ENCODE measurements around the gene RHEB. TPM values are rescaled to one million over a fixed set of nuclear protein-coding genes. Genes with fewer than 3 reads are reported as not detected.

The RHEB gene
- total and polyA plus RNA-seq, 2 of the 4 experiments (the other 2 are of a cell fraction) = 19.7 to 67.2 TPM

GRCh38 chr7:151524845-151525244, 5.2 kb upstream of the RHEB start:
- Histone ChIP-seq H3K23ac (ENCODE audit: low read depth, low read length) (no peak overlapping the region), H3K4me1 (ENCODE audit: control insufficient read depth, insufficient read depth, low read length) (no peaks in the 10 kb centered on the region; the same call in 1 of the 2 replicates), H3K56ac (ENCODE audit: extremely low read depth, insufficient read depth, low read length) (no peak overlapping the region), H3K9me3 (ENCODE audit: control insufficient read depth, insufficient read depth, low read length) (peaks cover 1% of the 10 kb centered on the region), H3K27me3 (ENCODE audit: control insufficient read depth, insufficient read depth, low read length) (no peaks in the 10 kb centered on the region), H2AFZ (replicated peaks; ENCODE audit: low read length, poor library complexity) (no peak overlapping the region), H4K5ac (ENCODE audit: low read depth, low read length) (no peak overlapping the region), H3K14ac (replicated peaks; ENCODE audit: low read depth, low read length) (no peak overlapping the region), H3K27ac (ENCODE audit: insufficient read depth, low read length) (no peak overlapping the region), H4K20me1 (ENCODE audit: insufficient read depth, low read length) (no peaks in the 10 kb centered on the region), H3K79me1 (ENCODE audit: low read depth in 1 of 2, low read length in 2 of 2) (peaks cover 3 to 4% of the 10 kb centered on the region in 2 experiments; a peak in 1 of 4 replicates), H3K18ac (ENCODE audit: low read depth, low read length) (no peak overlapping the region), H4K91ac (ENCODE audit: insufficient read depth, low read depth, low read length) (no peak overlapping the region), H3K4me2 (ENCODE audit: low read depth, low read length) (no peak overlapping the region), H3K9me1 (ENCODE audit: insufficient read depth, low read length) (no peaks in the 10 kb centered on the region; the same call in 1 of the 2 replicates), H2BK20ac (ENCODE audit: low read depth, low read length) (no peak overlapping the region), H2BK5ac (ENCODE audit: low read depth, low read length, poor library complexity, severe bottlenecking) (no peak overlapping the region), H2BK120ac (ENCODE audit: low read depth, low read length) (no peak overlapping the region), H2AK5ac (ENCODE audit: low read depth, low read length) (no peak overlapping the region), H2BK15ac (ENCODE audit: low read depth, low read length) (no peak overlapping the region), H3K4ac (ENCODE audit: low read depth, low read length) (no peak overlapping the region), H3K36me3 (ENCODE audit: control insufficient read depth, insufficient read depth, low read length) (no peaks in the 10 kb centered on the region), H2AK9ac (replicated peaks; ENCODE audit: low read depth, low read length, poor library complexity) (no peak overlapping the region), H4K8ac (ENCODE audit: low read depth in 2 of 2, low read length in 2 of 2) (no peak overlapping the region), H3K9ac (ENCODE audit: low read depth, low read length) (no peak overlapping the region), H3K4me3 (ENCODE audit: insufficient read depth, low read depth, low read length) (no peak overlapping the region)
- intact Hi-C loops (cut with micrococcal nuclease) (loop anchor here (5.0 kb wide), 1 partner anchor 32 kb away; no protein-coding TSS in a partner anchor), in situ Hi-C loops (cut with MboI; ENCODE audit: low sequenced_read_pairs) (no loop called here), dilution Hi-C loops (cut with HindIII; ENCODE audit: low sequenced_read_pairs, unreplicated experiment) (no loop called here)
- WGBS, 2 experiments (ENCODE audit: extremely low coverage in 2 of 2, insufficient read length in 1 of 2) = no CpG with 5 or more reads among the region's 2 CpGs
- DNase-seq = no peak
- BruUV-seq (replicated peaks) = no TSS peak
- CTCF ChIA-PET = no interaction called here
- TF ChIP-seq POLR2A (IDR thresholded peaks at IDR 0.05; ENCODE audit: low read depth, low read length) = no peak
- no peak for TF ChIP-seq NFE2L2 (IDR thresholded peaks at IDR 0.05; ENCODE audit: low read depth, low read length)
- no peak for TF ChIP-seq CEBPB (IDR thresholded peaks at IDR 0.05; ENCODE audit: low read depth, low read length)
- TF ChIP-seq SMC3 (IDR thresholded peaks at IDR 0.05; ENCODE audit: low read depth, low read length) = no peak
- no peak for TF ChIP-seq BHLHE40 (IDR thresholded peaks at IDR 0.05; ENCODE audit: low read depth, low read length)
- no peak for TF ChIP-seq MAZ (IDR thresholded peaks at IDR 0.05; ENCODE audit: borderline replicate concordance, low read depth, low read length)
- no peak for TF ChIP-seq FOS (IDR thresholded peaks at IDR 0.05; ENCODE audit: low read depth, low read length)
- no peak for TF ChIP-seq RAD21 (IDR thresholded peaks at IDR 0.05; ENCODE audit: low read length)
- TF ChIP-seq USF2 (IDR thresholded peaks at IDR 0.05; ENCODE audit: low read depth, low read length) = no peak
- no peak for TF ChIP-seq MXI1 (IDR thresholded peaks at IDR 0.05; ENCODE audit: borderline replicate concordance, low read depth, low read length)
- TF ChIP-seq MAFK (IDR thresholded peaks at IDR 0.05; ENCODE audit: low read depth, low read length) = no peak
- TF ChIP-seq RFX5 (IDR thresholded peaks at IDR 0.05; ENCODE audit: low read depth, low read length) = no peak
- TF ChIP-seq CHD1 (IDR thresholded peaks at IDR 0.05; ENCODE audit: low read depth, low read length) = no peak
- TF ChIP-seq ELK1 (IDR thresholded peaks at IDR 0.05; ENCODE audit: borderline replicate concordance, low read depth, low read length) = no peak
- no peak for TF ChIP-seq RCOR1 (IDR thresholded peaks at IDR 0.05; ENCODE audit: insufficient replicate concordance, low read length)
- TF ChIP-seq CTCF (conservative IDR thresholded peaks at IDR 0.05; ENCODE audit: low read depth, low read length) = no peak
- no peak for ATAC-seq (ENCODE audit: low read depth)
- POLR2A ChIA-PET (ENCODE audit: unreplicated experiment) = no interaction called here
